ENCODE measurements around the gene TMEM117. TPM values are rescaled to one million over a fixed set of nuclear protein-coding genes. Genes with fewer than 3 reads are reported as not detected.
"Not testable (repeated sequence)": the region's sequence is repeated elsewhere in the genome, so short reads cannot be mapped to it uniquely, and the experiment has no call there.

TMEM117 gene
- total RNA-seq, 1 experiment from 2014 or later, result 8.2 TPM

- Histone ChIP-seq H3K36me3 (no peaks in the 10 kb centered on the region), H3K27me3 (replicated peaks) (no peaks in the 10 kb centered on the region; the same call in 1 of the 2 replicates), H3K4me3 (no peak overlapping the region), H3K4me1 (replicated peaks) (no peaks in the 10 kb centered on the region), H3K9me3 (replicated peaks) (no peaks in the 10 kb centered on the region), H3K27ac (no peak overlapping the region)
- DNase-seq (ENCODE audit: low read depth in 1 of 2, low spot score in 2 of 2), result no peak
Measured at GRCh38 chr12:43816168-43816567, 19.7 kb upstream of the TMEM117 start.

DNA sequence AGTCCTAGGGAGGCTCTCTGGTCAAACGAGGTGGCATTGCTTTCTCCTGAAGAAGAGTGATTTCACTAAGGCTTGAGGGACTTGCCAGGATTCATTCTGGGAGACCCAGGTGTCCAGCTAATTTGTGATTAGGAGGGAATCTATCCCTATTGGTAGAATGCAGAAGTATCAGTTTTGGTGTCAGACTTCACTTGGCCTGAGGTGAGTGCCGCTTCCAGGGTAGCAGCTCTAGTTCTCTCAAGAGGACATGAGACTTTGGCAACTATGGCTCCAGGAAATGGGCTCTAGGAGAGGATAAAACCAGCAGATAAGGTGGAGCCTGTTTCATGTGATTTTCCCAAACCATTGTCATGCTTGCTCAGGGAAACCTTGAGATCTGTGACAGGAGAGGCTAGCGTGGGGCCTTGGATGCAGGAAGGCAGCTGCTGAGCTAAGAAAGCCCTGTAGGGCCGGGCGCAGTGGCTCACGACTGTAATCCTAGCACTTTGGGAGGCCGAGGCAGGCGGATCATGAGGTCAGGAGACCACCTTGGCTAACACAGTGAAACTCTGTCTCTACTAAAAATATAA lies 11.6 kb upstream of the TMEM117 start:
- Histone ChIP-seq H3K27me3 (replicated peaks) (no peaks in the 10 kb centered on the region), H3K36me3 (no peaks in the 10 kb centered on the region), H3K4me1 (replicated peaks) (no peaks in the 10 kb centered on the region), H3K4me3 (no peak overlapping the region), H3K9me3 (replicated peaks) (no peaks in the 10 kb centered on the region), H3K27ac (no peak overlapping the region)
- no peak for DNase-seq (ENCODE audit: low read depth in 1 of 2, low spot score in 2 of 2)

GRCh38 chr12:43826681-43827080 lies 9.2 kb upstream of the TMEM117 start:
- H3K36me3 ChIP-seq, result no peaks in the 10 kb centered on the region
- no peaks in the 10 kb centered on the region for H3K27me3 ChIP-seq (replicated peaks)
- H3K9me3 ChIP-seq (replicated peaks), result no peaks in the 10 kb centered on the region
- no peak overlapping the region for H3K4me3 ChIP-seq
- no peak overlapping the region for H3K27ac ChIP-seq
- H3K4me1 ChIP-seq (replicated peaks), result no peaks in the 10 kb centered on the region
- DNase-seq (ENCODE audit: low read depth in 1 of 2, low spot score in 2 of 2), result no peak

GRCh38 chr12:43827093-43827492 lies 8.8 kb upstream of the TMEM117 start:
- DNase-seq (ENCODE audit: low read depth in 1 of 2, low spot score in 2 of 2), result no peak

GRCh38 chr12:43832463-43833168 lies 3.3 kb upstream of the TMEM117 start:
- no peak for DNase-seq (ENCODE audit: low read depth in 1 of 2, low spot score in 2 of 2)
- peaks cover 4% of the 10 kb centered on the region for H3K27me3 ChIP-seq (replicated peaks)
- H3K4me1 ChIP-seq (replicated peaks), result peaks cover 11% of the 10 kb centered on the region; the same call in 1 of the 2 replicates
- H3K36me3 ChIP-seq, result peaks cover 4% of the 10 kb centered on the region
- H3K4me3 ChIP-seq, result no peak overlapping the region
- no peak overlapping the region for H3K27ac ChIP-seq
- 0 out of 2 replicates have a peak, but pooled peaks cover 4% of the 10 kb centered on the region for H3K9me3 ChIP-seq (replicated peaks)

More at GRCh38 chr12:43827093-43827492, 8.8 kb upstream of the TMEM117 start:
- H3K27me3 ChIP-seq (replicated peaks), result peaks cover 3% of the 10 kb centered on the region
- no peak overlapping the region for H3K27ac ChIP-seq
- H3K4me1 ChIP-seq (replicated peaks), result no peaks in the 10 kb centered on the region
- H3K9me3 ChIP-seq (replicated peaks), result no peaks in the 10 kb centered on the region
- no peak overlapping the region for H3K4me3 ChIP-seq
- no peaks in the 10 kb centered on the region for H3K36me3 ChIP-seq

- peaks cover 4% of the 10 kb centered on the region for H3K36me3 ChIP-seq
- peaks cover 11% of the 10 kb centered on the region; the same call in 1 of the 2 replicates for H3K4me1 ChIP-seq (replicated peaks)
- DNase-seq (ENCODE audit: low read depth in 1 of 2, low spot score in 2 of 2), result no peak
- H3K9me3 ChIP-seq (replicated peaks), result 0 out of 2 replicates have a peak, but pooled peaks cover 4% of the 10 kb centered on the region
- no peak overlapping the region for H3K27ac ChIP-seq
- peaks cover 4% of the 10 kb centered on the region for H3K27me3 ChIP-seq (replicated peaks)
- peak overlapping the region; percentile 93 for H3K4me3 ChIP-seq
Measured at GRCh38 chr12:43835264-43835655, 621 bp upstream of the TMEM117 start.

- 0 out of 2 replicates have a peak, but pooled peaks cover 4% of the 10 kb centered on the region for H3K9me3 ChIP-seq (replicated peaks)
- peaks cover 4% of the 10 kb centered on the region for H3K27me3 ChIP-seq (replicated peaks)
- H3K4me3 ChIP-seq, result peak overlapping the region; percentile 93
- H3K36me3 ChIP-seq, result peaks cover 4% of the 10 kb centered on the region
- peaks cover 11% of the 10 kb centered on the region; the same call in 1 of the 2 replicates for H3K4me1 ChIP-seq (replicated peaks)
- no peak for DNase-seq (ENCODE audit: low read depth in 1 of 2, low spot score in 2 of 2)
- H3K27ac ChIP-seq, result peak overlapping the region; percentile 69
Measured at GRCh38 chr12:43836475-43836989, 651 bp downstream of the TMEM117 start.

- no peak for DNase-seq (ENCODE audit: low read depth in 1 of 2, low spot score in 2 of 2)
- no peaks in the 10 kb centered on the region for H3K27me3 ChIP-seq (replicated peaks)
- no peak overlapping the region for H3K27ac ChIP-seq
Measured at GRCh38 chr12:43840338-43840737, 4.5 kb downstream of the TMEM117 start.

DNA sequence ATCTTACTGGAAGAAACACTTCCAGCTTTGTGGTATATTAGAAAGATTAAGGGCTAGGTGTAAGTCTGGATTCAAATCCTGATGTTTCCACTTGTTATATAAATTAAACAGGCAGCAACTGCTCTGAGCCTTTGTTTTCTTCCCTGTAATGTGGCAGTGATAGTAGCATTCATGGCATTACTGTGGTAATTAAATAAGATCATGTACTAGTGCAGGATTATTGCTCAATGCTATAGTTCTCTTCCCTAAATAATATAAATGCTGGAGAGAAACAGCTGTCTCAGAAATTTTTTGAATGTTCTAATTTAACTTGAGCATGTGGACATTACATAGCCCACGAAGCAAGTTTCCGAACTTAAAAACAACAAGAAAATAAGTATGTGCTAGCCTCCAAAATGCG lies 5.4 kb downstream of the TMEM117 start:
- DNase-seq (ENCODE audit: low read depth in 1 of 2, low spot score in 2 of 2), result no peak
- Histone ChIP-seq H3K4me1 (replicated peaks) (peaks cover 10% of the 10 kb centered on the region; the same call in 1 of the 2 replicates), H3K27ac (no peak overlapping the region), H3K9me3 (replicated peaks) (no peaks in the 10 kb centered on the region), H3K27me3 (replicated peaks) (no peaks in the 10 kb centered on the region), H3K4me3 (no peak overlapping the region), H3K36me3 (no peaks in the 10 kb centered on the region)

More at GRCh38 chr12:43840338-43840737, 4.5 kb downstream of the TMEM117 start:
- H3K4me1 ChIP-seq (replicated peaks), result peaks cover 14% of the 10 kb centered on the region; the same call in 1 of the 2 replicates
- H3K4me3 ChIP-seq, result no peak overlapping the region
- 0 out of 2 replicates have a peak, but pooled peaks cover 4% of the 10 kb centered on the region for H3K9me3 ChIP-seq (replicated peaks)
- peaks cover 4% of the 10 kb centered on the region for H3K36me3 ChIP-seq

GRCh38 chr12:43842259-43842658 lies 6.4 kb downstream of the TMEM117 start:
- Histone ChIP-seq H3K9me3 (replicated peaks) (no peaks in the 10 kb centered on the region), H3K4me3 (no peak overlapping the region), H3K27ac (no peak overlapping the region), H3K27me3 (replicated peaks) (no peaks in the 10 kb centered on the region), H3K36me3 (no peaks in the 10 kb centered on the region), H3K4me1 (replicated peaks) (peaks cover 6% of the 10 kb centered on the region; the same call in 1 of the 2 replicates)
- DNase-seq (ENCODE audit: low read depth in 1 of 2, low spot score in 2 of 2), result no peak

- H3K9me3 ChIP-seq (replicated peaks); H3K36me3 ChIP-seq; H3K27ac ChIP-seq; H3K4me3 ChIP-seq; H3K27me3 ChIP-seq (replicated peaks); DNase-seq (ENCODE audit: low read depth in 1 of 2, low spot score in 2 of 2); H3K4me1 ChIP-seq (replicated peaks): not testable (repeated sequence)
Measured at GRCh38 chr12:43847425-43848225, 11.7 kb downstream of the TMEM117 start.

DNA sequence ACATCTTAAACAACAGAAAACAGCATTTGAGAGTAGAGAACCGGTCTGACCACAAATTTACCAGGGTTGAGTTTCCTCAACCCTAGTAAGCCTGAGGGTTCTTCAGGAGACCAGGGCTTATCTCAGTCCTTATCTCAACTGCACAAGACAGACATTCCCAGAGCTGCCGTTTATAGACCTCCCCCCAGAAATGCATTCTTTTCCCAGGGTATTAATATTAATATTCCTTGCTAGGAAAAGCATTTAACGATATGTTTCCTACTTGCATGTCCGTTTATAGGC lies 12.3 kb downstream of the TMEM117 start:
- no peak overlapping the region for H3K27ac ChIP-seq
- H3K9me3 ChIP-seq (replicated peaks), result no peaks in the 10 kb centered on the region
- no peaks in the 10 kb centered on the region for H3K36me3 ChIP-seq
- DNase-seq (ENCODE audit: low read depth in 1 of 2, low spot score in 2 of 2), result no peak
- no peaks in the 10 kb centered on the region for H3K4me1 ChIP-seq (replicated peaks)
- no peaks in the 10 kb centered on the region for H3K27me3 ChIP-seq (replicated peaks)
- H3K4me3 ChIP-seq, result no peak overlapping the region

- no peaks in the 10 kb centered on the region for H3K9me3 ChIP-seq (replicated peaks)
- H3K4me3 ChIP-seq, result no peak overlapping the region
- H3K27ac ChIP-seq, result no peak overlapping the region
- no peaks in the 10 kb centered on the region for H3K36me3 ChIP-seq
- DNase-seq (ENCODE audit: low read depth in 1 of 2, low spot score in 2 of 2), result no peak
- H3K4me1 ChIP-seq (replicated peaks), result no peaks in the 10 kb centered on the region
- H3K27me3 ChIP-seq (replicated peaks), result no peaks in the 10 kb centered on the region
Measured at GRCh38 chr12:43848786-43849185, 12.9 kb downstream of the TMEM117 start.

DNA sequence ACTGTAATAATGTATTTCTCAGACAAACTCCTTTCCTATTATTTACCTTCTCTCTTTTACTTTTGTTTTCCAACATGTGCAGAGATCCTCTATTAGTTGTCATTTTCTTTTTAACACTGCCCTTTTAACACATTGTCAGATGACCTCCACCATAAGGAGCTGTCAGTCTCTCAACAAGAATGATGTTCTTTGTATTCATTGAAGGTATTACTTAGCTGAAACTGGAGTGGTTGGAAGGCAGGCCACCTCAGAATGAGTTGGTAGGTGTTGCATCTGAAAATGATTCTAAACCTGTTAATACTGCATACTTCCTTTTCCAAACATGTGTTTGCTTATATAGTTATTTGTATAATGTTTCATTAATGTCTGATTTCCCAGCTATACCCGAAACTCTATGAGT lies 16.9 kb downstream of the TMEM117 start:
- no peak for DNase-seq (ENCODE audit: low read depth in 1 of 2, low spot score in 2 of 2)
- H3K27me3 ChIP-seq (replicated peaks), result no peaks in the 10 kb centered on the region
- no peaks in the 10 kb centered on the region for H3K9me3 ChIP-seq (replicated peaks)
- H3K4me3 ChIP-seq, result no peak overlapping the region
- no peaks in the 10 kb centered on the region for H3K4me1 ChIP-seq (replicated peaks)
- H3K27ac ChIP-seq, result no peak overlapping the region
- no peaks in the 10 kb centered on the region for H3K36me3 ChIP-seq

Data from SJSA1 (cell line).